WTC11 (cell line): ENCODE data around the gene COL13A1. TPM values are rescaled to one million over a fixed set of nuclear protein-coding genes. Genes with fewer than 3 reads are reported as not detected.

Source experiments
- ATAC-seq: fragments of 200-7000 bp; cut with Tn5 transposase; 2 replicates; pipeline ENCODE4 v1.10.0; 2021; ENCODE audit warnings: mild to moderate bottlenecking, moderate library complexity
- CTCF ChIA-PET: fragments of 300-600 bp; sonication (Branson Sonifier 250); formaldehyde crosslinking; loops from one replicate; lab custom pipeline; 2021; ENCODE audit warnings: antibody characterized with exemption; lab: Charles Lee
- POLR2A ChIA-PET: fragments of 350-600 bp; sonication (Branson Sonifier 250); formaldehyde crosslinking; loops from one replicate; lab custom pipeline; 2021; ENCODE audit warnings: antibody characterized with exemption; lab: Charles Lee
- DNase-seq: peaks from one replicate; pipeline ENCODE4 v3.0.0; 2021; ENCODE audit warnings: low spot score
- H3K27ac Mint-ChIP-seq: 2 replicates; pipeline ENCODE4 v1.8.0; 2021; ENCODE audit warnings: mixed read lengths
- H3K27me3 Mint-ChIP-seq: 2 replicates; pipeline ENCODE4 v1.8.0; 2021; ENCODE audit warnings: low read depth, mild to moderate bottlenecking, moderate library complexity, mixed read lengths
- H3K36me3 Mint-ChIP-seq: 2 replicates; pipeline ENCODE4 v1.8.0; 2021; ENCODE audit warnings: mixed read lengths
- H3K4me1 Mint-ChIP-seq: 2 replicates; pipeline ENCODE4 v1.8.0; 2022; ENCODE audit warnings: mixed read lengths
- H3K4me3 Mint-ChIP-seq: 2 replicates; pipeline ENCODE4 v1.8.0; 2021; ENCODE audit warnings: mild to moderate bottlenecking, moderate library complexity, mixed read lengths
- H3K9me3 Mint-ChIP-seq: 2 replicates; pipeline ENCODE4 v1.8.0; 2021; ENCODE audit warnings: mixed read lengths
- ATF2 ChIP-seq: sonication (generic); formaldehyde crosslinking; IDR thresholded peaks from 2 replicates; pipeline ENCODE4 v1.8.1; 2022; ENCODE audit warnings: low read depth, missing genetic modification reagents, borderline replicate concordance
- CBFB ChIP-seq: sonication (generic); formaldehyde crosslinking; IDR thresholded peaks from 2 replicates; pipeline ENCODE4 v1.8.1; 2022; ENCODE audit warnings: mild to moderate bottlenecking, low read depth, missing genetic modification reagents
- FOXK1 ChIP-seq: sonication (generic); formaldehyde crosslinking; IDR thresholded peaks from 2 replicates; pipeline ENCODE4 v1.8.0; 2022; ENCODE audit warnings: mild to moderate bottlenecking, moderate library complexity, missing genetic modification reagents
- IRF1 ChIP-seq: sonication (generic); formaldehyde crosslinking; IDR thresholded peaks from 2 replicates; pipeline ENCODE4 v1.8.0; 2023; ENCODE audit warnings: missing genetic modification reagents
- NFYB ChIP-seq: sonication (generic); formaldehyde crosslinking; conservative IDR thresholded peaks from 2 replicates; pipeline ENCODE4 v1.8.0; 2022; ENCODE audit warnings: low read depth, missing genetic modification reagents
- TCF7 ChIP-seq: sonication (generic); formaldehyde crosslinking; IDR thresholded peaks from 2 replicates; pipeline ENCODE4 v1.8.0; 2022; ENCODE audit warnings: mild to moderate bottlenecking, low read depth, missing genetic modification reagents, moderate library complexity
- TP53 ChIP-seq: sonication (generic); formaldehyde crosslinking; IDR thresholded peaks from 2 replicates; pipeline ENCODE4 v1.8.1; 2023; ENCODE audit warnings: mild to moderate bottlenecking, missing genetic modification reagents
- ZBTB43 ChIP-seq: sonication (generic); formaldehyde crosslinking; IDR thresholded peaks from 2 replicates; pipeline ENCODE4 v1.8.1; 2023; ENCODE audit warnings: mild to moderate bottlenecking, missing genetic modification reagents
- ZNF121 ChIP-seq: sonication (generic); formaldehyde crosslinking; IDR thresholded peaks from 2 replicates; pipeline ENCODE4 v1.8.0; 2023; ENCODE audit warnings: missing genetic modification reagents
- ZNF396 ChIP-seq: fragments of 250-450 bp; sonication (Bioruptor Pico); IDR thresholded peaks from 2 replicates; pipeline ENCODE4 v1.8.0; 2021; ENCODE audit warnings: mild to moderate bottlenecking, moderate library complexity, borderline replicate concordance
- total RNA-seq: library from RNA; stranded (reverse); gene quantifications from 3 replicates; pipeline ENCODE4 v1.2.3, GENCODE V29; 2021
- TF ChIP-seq, protein P1 (sequence below): sonication (generic); formaldehyde crosslinking; IDR thresholded peaks from 2 replicates; pipeline ENCODE4 v1.8.1; 2023; ENCODE audit warnings: mild to moderate bottlenecking, moderate library complexity, missing genetic modification reagents
- TF ChIP-seq, protein P2 (sequence below): sonication (generic); formaldehyde crosslinking; IDR thresholded peaks from 2 replicates; pipeline ENCODE4 v1.8.1; 2022; ENCODE audit warnings: mild to moderate bottlenecking, moderate library complexity, missing genetic modification reagents
- TF ChIP-seq, protein P3 (sequence below): sonication (generic); formaldehyde crosslinking; IDR thresholded peaks from 2 replicates; pipeline ENCODE4 v1.8.0; 2023; ENCODE audit warnings: missing genetic modification reagents, mild to moderate bottlenecking, borderline replicate concordance

COL13A1 gene
- total RNA-seq, 1 experiment from 2014 or later, result 7.1 TPM

DNA sequence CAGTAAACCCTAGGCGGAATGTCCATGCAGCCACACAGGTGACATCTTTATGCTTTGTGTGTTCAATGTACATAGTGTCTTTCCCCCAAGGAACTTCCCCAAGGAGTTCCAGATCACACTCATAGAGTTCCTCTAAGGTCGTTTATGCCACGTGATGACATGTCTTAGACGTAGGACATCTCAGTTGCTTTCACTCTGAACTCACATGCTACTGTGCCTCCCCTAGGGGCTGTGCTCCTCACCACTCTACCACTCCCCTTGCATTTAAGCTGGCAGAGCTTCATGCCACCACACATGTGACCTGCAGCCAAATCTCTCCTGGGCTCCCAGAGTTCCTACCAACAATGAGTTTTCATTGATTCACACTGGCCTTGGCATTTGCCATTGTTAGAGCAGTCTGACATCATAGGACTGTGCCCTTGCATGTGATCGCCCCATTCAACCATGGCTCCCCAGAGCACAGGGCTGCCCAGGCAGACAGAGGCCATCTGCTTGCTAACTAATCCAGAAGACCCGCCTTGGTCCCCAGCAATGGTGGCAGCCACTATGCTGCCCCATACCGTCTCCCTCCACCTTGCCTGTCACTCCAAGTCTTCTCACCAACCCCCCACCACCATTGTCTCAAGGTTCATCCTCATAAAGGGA is 155.7 kb downstream of the COL13A1 start:
- CTCF ChIA-PET, result interaction anchor here (1.0 to 5.8 kb wide), 70 partner anchors 8 to 430 kb away, joined by 3 to 104 read pairs (median 6); partner anchors contain the start of genes COL13A1, MACROH2A2, SAR1A and TYSND1
- POLR2A ChIA-PET, result no interaction called here
- DNase-seq, result no peak
- no peaks in the 10 kb centered on the region for H3K9me3 Mint-ChIP-seq
- H3K4me3 Mint-ChIP-seq, result no peak overlapping the region
- ATAC-seq, result no peak
- no peaks in the 10 kb centered on the region for H3K36me3 Mint-ChIP-seq
- H3K4me1 Mint-ChIP-seq, result peaks cover 9% of the 10 kb centered on the region
- H3K27ac Mint-ChIP-seq, result no peak overlapping the region
- TF ChIP-seq IRF1, result no peak
- no peak for TF ChIP-seq TCF7 (CRISPR knock-in tag)
- TF ChIP-seq ZBTB43, result no peak
- no peak for TF ChIP-seq ZNF121 (CRISPR knock-in tag)
- TF ChIP-seq, protein P1, sequence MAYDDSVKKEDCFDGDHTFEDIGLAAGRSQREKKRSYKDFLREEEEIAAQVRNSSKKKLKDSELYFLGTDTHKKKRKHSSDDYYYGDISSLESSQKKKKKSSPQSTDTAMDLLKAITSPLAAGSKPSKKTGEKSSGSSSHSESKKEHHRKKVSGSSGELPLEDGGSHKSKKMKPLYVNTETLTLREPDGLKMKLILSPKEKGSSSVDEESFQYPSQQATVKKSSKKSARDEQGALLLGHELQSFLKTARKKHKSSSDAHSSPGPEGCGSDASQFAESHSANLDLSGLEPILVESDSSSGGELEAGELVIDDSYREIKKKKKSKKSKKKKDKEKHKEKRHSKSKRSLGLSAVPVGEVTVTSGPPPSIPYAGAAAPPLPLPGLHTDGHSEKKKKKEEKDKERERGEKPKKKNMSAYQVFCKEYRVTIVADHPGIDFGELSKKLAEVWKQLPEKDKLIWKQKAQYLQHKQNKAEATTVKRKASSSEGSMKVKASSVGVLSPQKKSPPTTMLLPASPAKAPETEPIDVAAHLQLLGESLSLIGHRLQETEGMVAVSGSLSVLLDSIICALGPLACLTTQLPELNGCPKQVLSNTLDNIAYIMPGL (CRISPR knock-in tag), result no peak
- no peak for TF ChIP-seq FOXK1 (CRISPR knock-in tag)
- no peak for TF ChIP-seq ATF2 (CRISPR knock-in tag)
- TF ChIP-seq CBFB (CRISPR knock-in tag), result no peak
- TF ChIP-seq, protein P2, sequence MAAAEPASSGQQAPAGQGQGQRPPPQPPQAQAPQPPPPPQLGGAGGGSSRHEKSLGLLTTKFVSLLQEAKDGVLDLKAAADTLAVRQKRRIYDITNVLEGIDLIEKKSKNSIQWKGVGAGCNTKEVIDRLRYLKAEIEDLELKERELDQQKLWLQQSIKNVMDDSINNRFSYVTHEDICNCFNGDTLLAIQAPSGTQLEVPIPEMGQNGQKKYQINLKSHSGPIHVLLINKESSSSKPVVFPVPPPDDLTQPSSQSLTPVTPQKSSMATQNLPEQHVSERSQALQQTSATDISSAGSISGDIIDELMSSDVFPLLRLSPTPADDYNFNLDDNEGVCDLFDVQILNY (CRISPR knock-in tag), result no peak
- TF ChIP-seq TP53 (CRISPR knock-in tag), result no peak
- TF ChIP-seq NFYB (CRISPR knock-in tag), result no peak
- TF ChIP-seq ZNF396 (CRISPR knock-in tag), result no peak
- TF ChIP-seq, protein P3, sequence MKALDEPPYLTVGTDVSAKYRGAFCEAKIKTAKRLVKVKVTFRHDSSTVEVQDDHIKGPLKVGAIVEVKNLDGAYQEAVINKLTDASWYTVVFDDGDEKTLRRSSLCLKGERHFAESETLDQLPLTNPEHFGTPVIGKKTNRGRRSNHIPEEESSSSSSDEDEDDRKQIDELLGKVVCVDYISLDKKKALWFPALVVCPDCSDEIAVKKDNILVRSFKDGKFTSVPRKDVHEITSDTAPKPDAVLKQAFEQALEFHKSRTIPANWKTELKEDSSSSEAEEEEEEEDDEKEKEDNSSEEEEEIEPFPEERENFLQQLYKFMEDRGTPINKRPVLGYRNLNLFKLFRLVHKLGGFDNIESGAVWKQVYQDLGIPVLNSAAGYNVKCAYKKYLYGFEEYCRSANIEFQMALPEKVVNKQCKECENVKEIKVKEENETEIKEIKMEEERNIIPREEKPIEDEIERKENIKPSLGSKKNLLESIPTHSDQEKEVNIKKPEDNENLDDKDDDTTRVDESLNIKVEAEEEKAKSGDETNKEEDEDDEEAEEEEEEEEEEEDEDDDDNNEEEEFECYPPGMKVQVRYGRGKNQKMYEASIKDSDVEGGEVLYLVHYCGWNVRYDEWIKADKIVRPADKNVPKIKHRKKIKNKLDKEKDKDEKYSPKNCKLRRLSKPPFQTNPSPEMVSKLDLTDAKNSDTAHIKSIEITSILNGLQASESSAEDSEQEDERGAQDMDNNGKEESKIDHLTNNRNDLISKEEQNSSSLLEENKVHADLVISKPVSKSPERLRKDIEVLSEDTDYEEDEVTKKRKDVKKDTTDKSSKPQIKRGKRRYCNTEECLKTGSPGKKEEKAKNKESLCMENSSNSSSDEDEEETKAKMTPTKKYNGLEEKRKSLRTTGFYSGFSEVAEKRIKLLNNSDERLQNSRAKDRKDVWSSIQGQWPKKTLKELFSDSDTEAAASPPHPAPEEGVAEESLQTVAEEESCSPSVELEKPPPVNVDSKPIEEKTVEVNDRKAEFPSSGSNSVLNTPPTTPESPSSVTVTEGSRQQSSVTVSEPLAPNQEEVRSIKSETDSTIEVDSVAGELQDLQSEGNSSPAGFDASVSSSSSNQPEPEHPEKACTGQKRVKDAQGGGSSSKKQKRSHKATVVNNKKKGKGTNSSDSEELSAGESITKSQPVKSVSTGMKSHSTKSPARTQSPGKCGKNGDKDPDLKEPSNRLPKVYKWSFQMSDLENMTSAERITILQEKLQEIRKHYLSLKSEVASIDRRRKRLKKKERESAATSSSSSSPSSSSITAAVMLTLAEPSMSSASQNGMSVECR (CRISPR knock-in tag), result no peak
- peaks cover 10% of the 10 kb centered on the region for H3K27me3 Mint-ChIP-seq
